GM18873 (cell line): ENCODE measurements around the gene HK3.
"Not testable (repeated sequence)": the region's sequence is repeated elsewhere in the genome, so short reads cannot be mapped to it uniquely, and the experiment has no call there.

Experiments used
- ATAC-seq: cut with Tn5 transposase; IDR thresholded peaks from one replicate; pipeline ENCODE4 v1.9.1; 2021; ENCODE audit warnings: mild to moderate bottlenecking, moderate library complexity, moderate number of reproducible peaks; ENCODE audit not compliant: unreplicated experiment, low FRiP score

The HK3 gene

GRCh38 chr5:176873011-176873410, 26.1 kb downstream of the HK3 start:
- ATAC-seq = not testable (repeated sequence)

GRCh38 chr5:176872586-176872985, 26.6 kb downstream of the HK3 start:
- ATAC-seq = not testable (repeated sequence)

DNA sequence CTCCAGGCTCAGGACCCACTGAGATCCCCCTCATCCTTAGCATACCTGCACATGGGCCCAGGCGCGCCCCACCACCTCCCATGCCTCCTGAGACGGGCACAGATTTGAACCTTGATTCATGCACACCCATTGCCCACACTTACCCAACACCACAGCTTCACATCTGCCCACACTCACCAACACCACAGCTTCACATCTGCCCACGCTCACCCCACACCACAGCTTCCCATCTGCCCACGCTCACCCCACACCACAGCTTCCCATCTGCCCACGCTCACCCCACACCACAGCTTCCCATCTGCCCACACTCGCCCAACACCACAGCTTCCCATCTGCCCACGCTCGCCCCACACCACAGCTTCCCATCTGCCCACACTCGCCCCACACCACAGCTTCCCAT, 28.5 kb downstream of the HK3 start:
- not testable (repeated sequence) for ATAC-seq

- ATAC-seq = no peak
Measured at GRCh38 chr5:176870110-176870591, 29.0 kb downstream of the HK3 start.

- no peak for ATAC-seq
Measured at GRCh38 chr5:176869501-176870109, 29.5 kb downstream of the HK3 start.

GRCh38 chr5:176868731-176869130, 30.4 kb downstream of the HK3 start:
- ATAC-seq = no peak

DNA sequence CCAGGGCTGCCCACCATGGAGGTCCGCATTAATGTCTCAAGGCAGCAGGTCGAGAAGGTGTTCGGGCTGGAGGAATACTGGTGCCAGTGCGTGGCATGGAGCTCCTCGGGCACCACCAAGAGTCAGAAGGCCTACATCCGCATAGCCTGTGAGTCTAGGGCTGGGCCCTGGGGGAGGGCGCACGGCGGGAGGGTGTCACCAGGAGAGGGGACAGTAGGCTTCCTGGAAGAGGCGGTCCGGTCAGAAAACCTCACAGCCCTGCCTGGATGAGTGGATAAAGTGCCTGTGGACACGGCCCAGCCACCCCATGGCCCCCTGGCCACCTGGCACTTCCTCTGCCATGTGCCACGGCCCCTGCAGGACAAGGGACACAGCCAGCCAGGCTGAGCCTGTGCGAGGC, 31.0 kb downstream of the HK3 start:
- no peak for ATAC-seq

- no peak for ATAC-seq
Measured at GRCh38 chr5:176866707-176867310, 32.3 kb downstream of the HK3 start.

DNA sequence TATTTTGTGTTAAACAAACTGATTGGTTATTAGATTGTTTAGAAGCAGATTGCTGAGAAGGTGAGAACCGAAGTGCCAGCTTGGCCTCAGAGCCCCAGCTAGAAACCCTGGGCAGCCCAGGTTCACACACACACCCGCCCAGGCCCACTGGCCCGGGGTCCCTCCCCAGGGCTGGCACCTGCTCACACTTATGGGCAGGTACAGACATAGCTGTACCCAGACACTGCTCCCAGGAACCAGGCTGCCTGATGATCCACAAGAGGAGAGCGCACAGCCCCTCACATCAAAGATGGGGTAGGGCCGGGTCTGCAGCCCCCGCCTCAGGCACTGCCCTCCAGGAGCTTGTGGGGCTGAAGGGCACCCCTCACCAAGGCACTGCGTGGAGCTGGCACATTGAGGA, 33.2 kb downstream of the HK3 start:
- ATAC-seq = no peak

DNA sequence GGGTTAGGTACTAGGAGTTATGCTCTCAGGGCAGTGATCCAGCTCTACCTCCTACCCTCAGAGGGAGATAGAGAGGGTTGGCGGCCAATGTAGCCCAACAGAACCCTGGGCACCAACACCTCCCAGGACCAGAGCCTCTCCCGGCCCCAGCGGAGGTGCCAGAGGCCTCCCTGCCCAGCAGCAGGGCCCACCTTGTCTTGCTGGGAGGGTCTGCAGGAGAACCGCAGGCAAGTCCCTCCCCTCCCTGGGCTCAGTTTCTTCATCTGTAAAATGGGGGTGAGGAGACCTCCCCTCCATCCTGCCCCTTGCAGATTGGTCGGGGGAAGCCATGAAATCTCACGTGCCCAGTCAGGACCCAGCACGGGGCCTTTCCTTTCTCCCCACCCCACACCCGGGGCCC, 34.4 kb downstream of the HK3 start:
- no peak for ATAC-seq

DNA sequence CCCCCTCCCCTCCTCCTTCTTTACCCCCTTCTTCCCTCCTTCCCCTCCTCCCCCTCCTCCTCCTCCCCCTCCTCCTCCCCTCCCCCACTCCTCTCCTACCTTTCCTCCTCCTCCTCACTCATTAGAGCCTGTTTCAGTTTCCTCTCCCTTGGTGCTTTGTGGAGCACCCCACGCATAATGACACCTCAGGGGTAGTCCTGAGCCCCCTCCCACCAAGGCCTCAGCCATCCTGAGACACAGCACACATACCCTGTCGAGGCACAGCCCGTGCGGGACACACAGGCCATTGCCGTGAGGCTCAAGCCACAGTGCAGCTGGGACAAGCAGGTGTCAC, 35.4 kb downstream of the HK3 start:
- ATAC-seq = no peak

GRCh38 chr5:176863041-176863764, 35.9 kb downstream of the HK3 start:
- no peak for ATAC-seq

DNA sequence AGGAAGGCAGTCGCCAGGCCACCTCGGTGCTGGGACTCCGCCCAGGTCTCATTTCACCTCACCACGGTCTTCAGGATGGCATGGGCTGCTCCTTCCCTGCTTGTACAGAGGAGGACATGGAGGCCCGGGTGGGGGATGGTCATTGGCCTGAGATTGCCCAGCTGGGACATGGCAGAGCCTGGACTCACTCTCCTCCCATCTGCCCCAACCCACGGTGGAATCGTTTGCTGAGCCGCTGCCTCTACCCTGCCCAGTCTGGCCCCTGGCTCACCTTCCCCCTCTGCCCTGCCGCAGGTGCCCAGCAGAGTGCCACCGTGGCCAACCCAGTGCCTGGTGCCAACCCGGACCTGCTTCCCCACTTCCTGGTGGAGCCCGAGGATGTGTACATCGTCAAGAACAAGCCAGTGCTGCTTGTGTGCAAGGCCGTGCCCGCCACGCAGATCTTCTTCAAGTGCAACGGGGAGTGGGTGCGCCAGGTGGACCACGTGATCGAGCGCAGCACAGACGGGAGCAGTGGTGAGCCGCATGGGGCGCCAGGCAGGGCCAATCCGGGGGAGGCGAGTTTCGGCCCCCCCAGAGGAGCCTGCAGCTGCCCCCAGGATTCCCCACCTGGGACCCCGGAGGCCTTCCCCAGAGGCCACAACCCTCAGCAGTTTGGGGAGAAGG, 36.7 kb downstream of the HK3 start:
- no peak for ATAC-seq

- ATAC-seq = no peak
Measured at GRCh38 chr5:176861276-176861675, 37.9 kb downstream of the HK3 start.

DNA sequence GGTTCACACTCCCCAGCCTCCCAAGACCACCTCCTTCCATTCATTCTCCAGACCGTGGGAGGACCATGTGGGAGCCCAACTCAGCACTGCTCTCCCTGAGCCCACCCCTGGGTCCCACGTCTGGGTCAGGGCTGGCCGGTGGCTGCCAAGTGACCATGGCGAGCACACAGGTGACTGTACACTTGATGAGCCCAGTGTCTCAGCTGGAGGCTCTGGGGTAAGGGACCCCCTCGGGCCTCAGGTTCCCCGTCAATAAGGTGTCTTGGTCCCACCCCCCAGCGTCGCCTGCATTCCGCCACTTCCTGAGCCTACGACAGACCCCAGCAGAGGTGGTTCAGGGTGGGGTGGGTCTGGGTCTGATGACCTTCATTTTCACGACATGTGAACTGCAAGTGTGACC, 38.8 kb downstream of the HK3 start:
- ATAC-seq = no peak

GRCh38 chr5:176859916-176860315, 39.2 kb downstream of the HK3 start:
- ATAC-seq = no peak

GRCh38 chr5:176857894-176858273, 41.3 kb downstream of the HK3 start:
- ATAC-seq = no peak

DNA sequence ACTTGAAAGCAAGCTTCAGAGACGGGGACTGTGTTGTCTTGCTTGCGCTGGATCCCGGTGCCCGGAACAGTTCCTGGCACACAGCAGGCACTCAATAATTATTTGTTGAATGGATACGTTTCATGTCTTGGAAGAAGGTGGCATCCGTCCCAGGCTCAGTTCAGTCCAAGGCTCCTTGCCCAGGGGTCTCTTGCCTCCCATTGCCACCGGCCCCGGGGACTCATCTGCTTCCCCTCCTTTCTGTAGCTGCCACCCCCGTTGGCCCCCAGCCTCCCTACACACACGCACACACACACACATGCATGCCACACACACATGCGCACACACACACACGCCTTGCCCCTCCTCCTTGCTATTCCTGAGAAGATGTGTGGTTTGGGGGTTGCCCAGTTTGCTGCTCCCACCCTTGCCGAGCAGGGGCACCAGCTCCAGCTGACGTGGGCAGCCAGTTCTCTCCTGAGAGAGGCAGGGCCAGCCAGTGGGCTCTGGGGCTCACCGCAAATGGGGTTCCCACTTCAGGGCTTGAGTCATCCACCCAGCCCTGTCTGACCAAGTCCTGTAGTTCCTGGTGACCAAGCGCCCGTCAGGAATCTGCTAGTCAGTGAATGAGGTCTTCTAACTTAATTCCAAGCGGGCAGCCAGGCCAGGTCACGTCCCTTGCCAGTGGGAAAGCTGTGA, 41.8 kb downstream of the HK3 start:
- ATAC-seq = no peak

DNA sequence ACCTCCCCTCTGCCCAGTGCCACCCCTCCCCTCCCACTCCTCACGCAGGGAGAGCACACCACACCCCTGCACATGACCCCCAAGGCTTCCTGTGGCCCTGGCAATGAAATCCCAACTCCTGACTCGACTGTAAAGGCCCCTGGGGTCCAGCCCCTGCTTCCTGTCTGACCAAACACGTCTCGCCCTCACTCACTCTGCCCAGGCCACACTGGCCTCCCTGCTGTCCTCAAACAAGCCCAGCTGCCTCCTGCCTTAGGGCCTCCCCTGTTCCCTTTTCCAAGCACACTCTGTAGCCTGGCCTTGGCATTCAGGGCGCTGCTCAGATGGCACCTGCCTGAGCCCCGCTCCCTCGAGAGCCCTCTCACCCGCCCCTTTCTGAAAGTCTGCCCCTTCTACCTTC, 42.4 kb downstream of the HK3 start:
- ATAC-seq = no peak

DNA sequence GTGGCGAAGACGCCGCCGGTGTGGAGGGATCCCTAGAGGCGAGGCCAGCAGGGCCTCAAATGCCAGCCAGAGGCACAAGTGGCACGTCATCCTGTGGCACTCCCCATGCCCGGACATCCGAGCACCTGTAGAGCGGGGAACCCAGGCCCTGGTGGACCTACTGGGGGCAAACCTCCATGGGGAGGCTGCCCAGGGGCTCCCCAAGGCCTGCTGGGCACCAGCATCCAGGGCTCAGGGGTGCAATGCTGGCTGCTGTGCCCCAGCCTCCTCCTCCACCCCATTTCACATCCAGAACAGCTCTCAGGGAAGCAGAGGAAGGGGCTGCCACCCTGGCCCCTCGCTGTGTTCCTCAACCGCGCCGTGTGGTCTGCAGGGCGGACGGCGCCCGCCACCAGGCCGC, 43.5 kb downstream of the HK3 start:
- no peak for ATAC-seq

DNA sequence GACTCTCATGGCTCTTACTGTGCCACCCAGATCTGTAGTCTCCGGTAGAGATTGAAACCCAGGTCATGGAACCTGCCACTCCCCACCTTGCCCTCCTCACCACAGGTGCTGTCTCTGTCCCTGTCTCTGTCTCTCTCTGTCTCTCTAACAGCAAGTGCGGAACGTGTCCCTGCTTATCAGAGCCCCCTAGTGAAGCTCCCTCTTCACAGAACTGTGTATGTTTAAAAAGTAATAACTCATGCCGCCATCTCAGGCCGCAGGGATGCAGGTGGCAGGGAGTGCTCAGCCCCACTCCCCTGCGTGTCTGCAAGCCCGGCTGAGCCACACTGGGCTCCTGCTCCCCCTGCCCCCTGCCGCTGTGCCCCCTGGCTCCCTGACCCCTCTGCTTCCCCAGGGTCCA, 45.0 kb downstream of the HK3 start:
- no peak for ATAC-seq
